Spinal cord (tissue), 10 donors: ENCODE data around the gene LRRC32. TPM values are rescaled to one million over a fixed set of nuclear protein-coding genes. Genes with fewer than 3 reads are reported as not detected.
"Not testable (repeated sequence)": the region's sequence is repeated elsewhere in the genome, so short reads cannot be mapped to it uniquely, and the experiment has no call there.

Source experiments
- DNase-seq, 6 donors: peaks; one replicate each; pipeline versions ENCODE4 v3.0.0 to v3.0.0-alpha.2; 2013 to 2015; ENCODE audit warnings: low spot score in 6 of 6, low read depth in 4 of 6
- H3K27ac ChIP-seq: one replicate; pipeline ENCODE4 v1.5.1; 2013; ENCODE audit warnings: low read depth, low read length, control low read depth
- H3K27me3 ChIP-seq: one replicate; pipeline ENCODE4 v1.6.1; 2013; ENCODE audit warnings: low read length; ENCODE audit not compliant: control insufficient read depth, insufficient read depth
- H3K36me3 ChIP-seq: one replicate; pipeline ENCODE4 v1.6.1; 2013; ENCODE audit warnings: low read length; ENCODE audit not compliant: control insufficient read depth, insufficient read depth
- H3K4me1 ChIP-seq: one replicate; pipeline ENCODE4 v1.6.1; 2013; ENCODE audit warnings: low read length; ENCODE audit not compliant: control insufficient read depth, insufficient read depth
- H3K4me3 ChIP-seq: one replicate; pipeline ENCODE4 v1.5.1; 2013; ENCODE audit warnings: low read depth, low read length, control low read depth
- H3K9me3 ChIP-seq: one replicate; pipeline ENCODE4 v1.6.1; 2013; ENCODE audit warnings: low read length; ENCODE audit not compliant: control insufficient read depth, insufficient read depth
- WGBS: methylation state at CpG from one replicate; pipeline ENCODE4 v1.1.5; 2013; ENCODE audit warnings: missing lambda C conversion rate; ENCODE audit not compliant: insufficient coverage; 5-methylcytosine and 5-hydroxymethylcytosine counted together
- polyA plus RNA-seq, 2 donors: library from polyadenylated mRNA; unstranded; fragments of 120-200 nt; gene quantifications; one replicate each; pipeline ENCODE4 v1.2.1, GENCODE V29; 2013; ENCODE audit not compliant: insufficient read length in 2 of 2
- total RNA-seq, 2 donors: library from RNA; depleted of rRNA in 1 of 2; stranded (reverse); fragments of 120-200 nt in 1 of 2; fragments of >200 nt in 1 of 2; gene quantifications; one replicate each; pipeline versions ENCODE4 v1.2.3 to v1.2.4, GENCODE V29; 2013 to 2014
- donor health status: healthy.

Gene LRRC32
- total and polyA plus RNA-seq, 4 donors, result 8.3 to 31.8 (median 10.4) TPM

DNA sequence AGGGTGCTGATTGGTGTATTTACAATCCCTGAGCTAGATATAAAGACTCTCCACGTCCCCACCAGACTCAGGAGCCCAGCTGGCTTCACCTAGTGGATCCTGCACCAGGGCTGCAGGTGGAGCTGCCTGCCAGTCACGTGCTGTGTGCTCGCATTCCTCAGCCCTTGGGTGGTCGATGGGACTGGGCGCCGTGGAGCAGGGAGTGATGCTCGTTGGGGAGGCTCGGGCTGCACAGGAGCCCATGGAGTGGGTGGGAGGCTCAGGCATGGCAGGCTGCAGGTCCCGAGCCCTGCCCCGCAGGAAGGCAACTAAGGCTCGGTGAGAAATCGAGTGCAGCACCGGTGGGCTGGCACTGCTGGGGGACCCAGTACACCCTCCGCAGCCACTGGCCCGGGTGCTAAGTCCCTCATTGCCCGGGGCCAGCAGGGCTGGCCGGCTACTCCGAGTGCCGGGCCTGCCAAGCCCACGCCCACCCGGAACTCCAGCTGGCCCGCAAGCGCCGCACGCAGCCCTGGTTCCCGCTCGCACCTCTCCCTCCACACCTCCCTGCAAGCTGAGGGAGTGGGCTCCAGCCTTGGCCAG lies 61.6 kb downstream of the LRRC32 start:
- not testable (repeated sequence) for H3K27ac ChIP-seq

DNA sequence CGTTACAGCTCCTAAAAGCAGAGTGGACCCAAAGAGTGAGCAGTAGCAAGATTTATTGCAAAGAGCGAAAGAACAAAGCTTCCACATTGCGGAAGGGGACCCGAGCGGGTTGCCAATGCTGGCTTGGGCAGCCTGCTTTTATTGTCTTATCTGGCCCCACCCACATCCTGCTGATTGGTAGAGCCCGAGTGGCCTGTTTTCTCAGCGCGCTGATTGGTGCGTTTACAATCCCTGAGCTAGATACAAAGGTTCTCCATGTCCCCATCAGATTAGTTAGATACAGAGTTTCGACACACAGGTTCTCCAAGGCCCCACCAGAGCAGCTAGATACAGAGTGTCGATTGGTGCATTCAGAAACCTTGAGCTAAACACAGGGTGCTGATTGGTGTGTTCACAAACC lies 62.3 kb downstream of the LRRC32 start:
- H3K36me3 ChIP-seq, H3K27me3 ChIP-seq, H3K9me3 ChIP-seq, H3K4me3 ChIP-seq, DNase-seq, H3K27ac ChIP-seq: not testable (repeated sequence)
- H3K4me1 ChIP-seq, result peaks cover 15% of the 10 kb centered on the region
- WGBS, result 95% methylated on average over 6 of the region's 11 CpGs

More for the DNA sequence above, 61.6 kb downstream of the LRRC32 start:
- peaks cover 18% of the 10 kb centered on the region for H3K4me1 ChIP-seq
- H3K36me3 ChIP-seq, H3K4me3 ChIP-seq, H3K9me3 ChIP-seq, H3K27me3 ChIP-seq, DNase-seq: not testable (repeated sequence)
- 89% methylated on average over 22 of the region's 27 CpGs for WGBS

Other genes starting within 250 kb of the LRRC32 start
- 10 to 100 TPM; 24.6 to 31.8 TPM for gene EMSY, start 225.7 kb downstream of the LRRC32 start, total RNA-seq
- gene EMSY, start 225.7 kb downstream of the LRRC32 start, polyA plus RNA-seq, result 10 to 100 TPM; 22.6 to 23.5 TPM
- gene TSKU, start 112.6 kb upstream of the LRRC32 start, total RNA-seq, result 10 to 100 TPM in 1 of 2 donors, 1 to 10 TPM in 1; 7.9 to 30.9 TPM
- 10 to 100 TPM; 23.5 to 26.2 TPM for gene TSKU, start 112.6 kb upstream of the LRRC32 start, polyA plus RNA-seq
- gene ACER3, start 190.2 kb upstream of the LRRC32 start, total RNA-seq, result 10 to 100 TPM; 15.7 to 48.3 TPM
- gene ACER3, start 190.2 kb upstream of the LRRC32 start, polyA plus RNA-seq, result 10 to 100 TPM; 25.5 to 32.6 TPM